A549 (cell line): Measurements from ENCODE around the gene MGAT5.

Source experiments
- KDM1A ChIP-seq: fragments of 200-600 bp; sonication (generic); IDR thresholded peaks from 2 replicates; pipeline ENCODE4 v1.6.1; 2016; ENCODE audit warnings: low read depth, mild to moderate bottlenecking
- POLR2A ChIP-seq: IDR thresholded peaks from 2 replicates; pipeline ENCODE4 v1.6.1; 2012; ENCODE audit warnings: mild to moderate bottlenecking, low read length
- TF ChIP-seq, protein P1 (sequence below): IDR thresholded peaks from 2 replicates; pipeline ENCODE4 v1.6.1; 2012

DNA sequence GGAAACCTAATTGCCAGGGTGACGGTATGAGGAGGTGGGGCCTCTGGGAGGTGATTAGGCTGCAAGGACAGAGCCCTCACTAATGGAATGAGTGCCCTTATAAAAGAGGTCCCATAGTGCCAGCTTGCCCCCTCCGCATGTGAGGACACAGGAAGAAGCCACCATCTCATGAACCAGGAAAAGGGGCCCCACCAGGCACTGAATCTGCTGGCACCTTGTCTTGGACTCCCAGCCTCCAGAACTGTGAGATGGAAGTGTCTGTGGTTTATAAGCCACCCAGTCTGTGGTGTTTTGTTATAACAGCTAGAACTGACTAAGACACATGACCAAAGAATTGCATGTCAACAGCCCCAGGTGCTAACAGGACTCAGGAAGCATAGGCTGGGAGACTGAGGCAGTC is 214.3 kb downstream of the MGAT5 start:
- no peak for TF ChIP-seq POLR2A
- TF ChIP-seq, protein P1, sequence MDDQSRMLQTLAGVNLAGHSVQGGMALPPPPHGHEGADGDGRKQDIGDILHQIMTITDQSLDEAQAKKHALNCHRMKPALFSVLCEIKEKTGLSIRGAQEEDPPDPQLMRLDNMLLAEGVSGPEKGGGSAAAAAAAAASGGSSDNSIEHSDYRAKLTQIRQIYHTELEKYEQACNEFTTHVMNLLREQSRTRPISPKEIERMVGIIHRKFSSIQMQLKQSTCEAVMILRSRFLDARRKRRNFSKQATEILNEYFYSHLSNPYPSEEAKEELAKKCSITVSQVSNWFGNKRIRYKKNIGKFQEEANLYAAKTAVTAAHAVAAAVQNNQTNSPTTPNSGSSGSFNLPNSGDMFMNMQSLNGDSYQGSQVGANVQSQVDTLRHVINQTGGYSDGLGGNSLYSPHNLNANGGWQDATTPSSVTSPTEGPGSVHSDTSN = no peak
- TF ChIP-seq KDM1A = no peak
